Neutrophil (primary cell): ENCODE results near the gene PIP5KL1.

Source experiments
- H3K27ac ChIP-seq: fragments of 200-600 bp; sonication (generic); 2 replicates; pipeline ENCODE4 v1.5.1; 2016; ENCODE audit warnings: mild to moderate bottlenecking, moderate library complexity
- H3K27me3 ChIP-seq: fragments of 200-600 bp; sonication (generic); 2 replicates; pipeline ENCODE4 v1.6.0; 2016; ENCODE audit warnings: mild to moderate bottlenecking
- H3K36me3 ChIP-seq: fragments of 200-600 bp; sonication (generic); 2 replicates; pipeline ENCODE4 v1.5.1; 2017
- H3K4me1 ChIP-seq, 2 experiments: fragments of 200-600 bp in 1 of 2; sonication (generic) in 1 of 2; 1 replicate in 1 of 2; 2 replicates in 1 of 2; pipeline versions ENCODE4 v1.5.1 to v1.6.1; 2013 to 2016; ENCODE audit warnings: low read depth in 1 of 2, low read length in 1 of 2, mild to moderate bottlenecking in 1 of 2, moderate library complexity in 1 of 2; ENCODE audit not compliant: control insufficient read depth in 1 of 2, insufficient read depth in 1 of 2
- H3K4me3 ChIP-seq, 2 experiments: fragments of 200-600 bp in 1 of 2; sonication (generic) in 1 of 2; 1 replicate in 1 of 2; 2 replicates in 1 of 2; pipeline ENCODE4 v1.5.1; 2013 to 2016; ENCODE audit warnings: low read depth in 1 of 2, low read length in 1 of 2, mild to moderate bottlenecking in 1 of 2, moderate library complexity in 1 of 2
- H3K9me3 ChIP-seq: fragments of 200-600 bp; sonication (generic); 2 replicates; pipeline ENCODE4 v1.5.1; 2016
- CTCF ChIP-seq: fragments of 200-600 bp; sonication (generic); IDR thresholded peaks from 2 replicates; pipeline ENCODE4 v1.5.1; 2016; ENCODE audit warnings: antibody characterized with exemption

PIP5KL1 gene

GRCh38 chr9:127870887-127871286 lies 59.7 kb downstream of the PIP5KL1 start:
- Histone ChIP-seq H3K4me1 (no peaks in the 10 kb centered on the region), H3K27me3 (no peaks in the 10 kb centered on the region), H3K27ac (no peak overlapping the region), H3K36me3 (no peaks in the 10 kb centered on the region), H3K9me3 (no peaks in the 10 kb centered on the region), H3K4me3 (no peak overlapping the region)
- no peak for TF ChIP-seq CTCF
